HG03097 (cell line): ENCODE data around the gene OPRL1.

ENCODE experiments used
- ATAC-seq: cut with Tn5 transposase; IDR thresholded peaks from one replicate; pipeline ENCODE4 v1.9.1; 2021; ENCODE audit not compliant: unreplicated experiment, low FRiP score

OPRL1 gene

DNA sequence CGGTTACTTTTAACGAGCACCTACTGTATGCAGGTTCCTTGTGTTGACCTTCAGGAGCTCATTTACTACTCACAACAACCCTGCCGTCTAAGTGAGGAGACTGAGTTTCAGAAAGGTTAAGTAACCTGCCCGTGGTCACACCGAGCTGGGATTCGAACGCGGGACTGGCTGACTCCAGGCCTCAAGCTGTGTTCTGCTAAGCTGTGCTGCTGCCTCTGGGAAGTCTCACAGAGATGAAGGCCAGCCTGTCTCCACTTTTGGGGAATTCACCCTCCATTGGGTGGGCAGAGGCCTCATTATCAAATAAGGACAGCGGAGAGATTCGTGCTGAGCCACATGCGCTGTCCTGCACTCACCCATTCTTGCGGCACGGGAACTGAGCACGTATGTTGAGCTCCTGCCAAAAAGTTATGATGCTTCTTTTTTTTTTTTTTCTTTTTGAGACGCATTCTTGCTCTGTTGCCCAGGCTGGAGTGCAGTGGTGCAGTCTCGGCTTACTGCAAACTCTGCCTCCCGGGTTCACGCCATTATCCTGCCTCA, 58.5 kb downstream of the OPRL1 start:
- ATAC-seq = no peak

DNA sequence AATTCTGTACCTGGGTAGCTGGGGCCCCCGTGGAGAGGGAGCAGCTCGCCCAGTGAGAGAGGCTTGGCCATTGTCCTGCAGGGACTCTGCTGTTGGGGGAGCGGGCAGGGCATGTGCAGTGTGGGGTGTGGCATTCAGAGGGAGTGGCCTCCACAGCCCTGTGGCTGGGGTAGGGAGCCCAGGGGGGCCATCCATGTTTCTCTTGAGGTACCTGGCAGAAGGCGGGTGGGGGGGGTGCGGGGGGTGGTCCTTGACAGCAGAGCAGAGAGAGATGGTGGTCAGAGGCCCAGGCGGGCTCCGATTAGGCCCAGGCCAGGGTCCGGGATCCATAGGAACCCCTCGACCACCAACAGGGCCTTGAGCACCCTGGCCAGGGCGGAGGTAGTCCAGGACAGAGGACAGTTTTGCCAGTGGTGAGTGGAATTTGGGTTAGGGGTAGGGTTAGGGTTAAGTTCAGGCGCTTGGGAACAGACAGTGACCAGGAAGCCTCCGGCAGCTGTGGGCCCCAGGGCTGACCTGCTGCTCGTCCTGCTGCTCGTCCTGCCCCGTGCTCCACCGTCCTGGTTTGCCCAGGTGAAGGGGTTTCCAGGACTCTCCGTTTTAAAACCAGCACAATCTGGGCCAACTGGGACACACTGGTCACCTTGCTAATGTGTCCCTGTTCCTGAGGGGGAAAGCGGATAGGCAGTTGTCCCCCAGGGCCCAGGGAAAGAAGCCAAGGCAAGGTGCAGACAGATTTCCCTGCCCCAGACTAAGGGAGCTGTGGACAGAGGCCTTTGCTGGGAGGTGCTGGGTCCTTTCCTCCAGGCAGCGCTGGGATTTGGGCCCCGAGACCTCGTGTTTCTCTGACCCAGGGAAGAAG, 59.5 kb downstream of the OPRL1 start:
- no peak for ATAC-seq

DNA sequence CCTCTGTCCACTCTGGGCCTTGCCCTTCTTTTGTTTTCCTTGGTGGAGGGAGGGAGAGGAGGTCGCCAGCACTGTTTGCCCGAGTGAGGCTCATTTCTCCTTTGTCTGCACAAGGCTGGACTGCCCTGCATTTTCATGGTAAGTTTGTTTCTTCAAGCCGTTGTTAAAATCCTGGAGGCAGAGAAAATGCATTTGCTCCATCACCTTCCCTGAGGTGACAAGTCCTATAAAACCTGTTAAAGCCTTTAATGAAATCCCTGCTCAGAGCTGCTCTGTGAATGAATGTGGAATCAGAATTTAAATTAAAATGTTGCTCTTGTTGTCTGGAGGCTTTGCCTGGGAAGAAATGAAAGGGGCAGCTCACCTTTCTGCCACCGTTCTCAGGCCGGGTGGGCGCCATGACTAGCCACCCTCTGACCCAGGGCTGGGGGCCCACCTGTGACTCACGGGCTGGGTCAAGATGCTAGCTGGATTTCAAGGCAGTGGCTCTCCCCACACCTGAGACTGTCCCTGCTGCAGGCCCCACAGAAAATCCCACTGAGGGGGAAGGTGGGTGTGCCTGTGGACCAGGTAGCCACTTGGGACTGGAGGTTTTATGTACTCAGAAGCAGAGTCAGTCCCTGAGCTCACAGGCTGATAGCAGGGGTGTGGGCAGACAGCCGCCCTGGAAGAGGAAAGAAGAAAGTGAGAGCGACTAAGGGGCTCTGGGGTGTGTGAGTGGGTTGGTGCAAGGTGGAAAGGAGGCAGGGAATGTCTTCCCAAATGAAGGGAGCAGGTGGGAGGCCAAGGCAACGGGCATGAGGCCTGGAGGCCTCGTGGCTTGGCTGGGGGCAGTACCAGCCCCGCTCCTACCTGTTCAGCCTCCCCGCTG, 60.4 kb downstream of the OPRL1 start:
- no peak for ATAC-seq

DNA sequence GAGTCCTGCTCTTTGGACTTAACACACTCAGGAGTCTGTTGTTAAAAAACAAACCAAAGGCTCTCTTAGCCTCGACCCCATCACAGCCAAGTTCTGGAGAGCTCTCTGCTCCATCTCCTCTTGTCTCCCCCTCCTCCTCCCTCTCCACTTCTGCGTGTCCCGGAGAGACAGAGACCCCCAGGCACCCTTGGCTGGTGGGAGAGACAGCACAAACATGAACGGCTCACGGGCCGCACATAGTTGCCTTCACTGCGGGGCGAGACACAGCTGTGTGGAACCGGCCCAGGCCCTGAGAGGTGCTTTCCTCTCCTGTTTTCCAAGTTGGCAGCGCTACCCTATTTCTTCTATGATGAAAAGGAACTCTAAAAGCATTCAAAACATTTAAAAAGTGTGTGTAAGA, 61.1 kb downstream of the OPRL1 start:
- no peak for ATAC-seq

DNA sequence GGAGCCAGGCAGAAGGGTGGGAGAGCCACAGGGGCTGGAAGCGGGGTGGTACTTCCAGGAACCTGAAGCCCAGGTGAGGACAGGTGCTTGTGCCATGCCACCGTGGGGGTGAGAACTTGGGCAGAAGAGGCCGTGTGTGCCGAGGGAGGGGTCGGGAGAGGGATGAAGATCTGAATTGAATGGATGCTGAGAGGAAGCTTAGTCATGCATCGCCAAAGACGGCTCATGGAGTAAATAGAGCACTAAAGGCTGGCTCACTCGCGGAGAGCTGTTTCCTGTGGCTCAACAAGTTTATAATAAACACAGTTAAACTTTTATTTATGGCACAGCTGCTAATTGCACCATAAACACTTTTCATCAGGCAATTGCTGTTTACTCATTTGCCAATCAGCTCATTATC, 62.7 kb downstream of the OPRL1 start:
- no peak for ATAC-seq

DNA sequence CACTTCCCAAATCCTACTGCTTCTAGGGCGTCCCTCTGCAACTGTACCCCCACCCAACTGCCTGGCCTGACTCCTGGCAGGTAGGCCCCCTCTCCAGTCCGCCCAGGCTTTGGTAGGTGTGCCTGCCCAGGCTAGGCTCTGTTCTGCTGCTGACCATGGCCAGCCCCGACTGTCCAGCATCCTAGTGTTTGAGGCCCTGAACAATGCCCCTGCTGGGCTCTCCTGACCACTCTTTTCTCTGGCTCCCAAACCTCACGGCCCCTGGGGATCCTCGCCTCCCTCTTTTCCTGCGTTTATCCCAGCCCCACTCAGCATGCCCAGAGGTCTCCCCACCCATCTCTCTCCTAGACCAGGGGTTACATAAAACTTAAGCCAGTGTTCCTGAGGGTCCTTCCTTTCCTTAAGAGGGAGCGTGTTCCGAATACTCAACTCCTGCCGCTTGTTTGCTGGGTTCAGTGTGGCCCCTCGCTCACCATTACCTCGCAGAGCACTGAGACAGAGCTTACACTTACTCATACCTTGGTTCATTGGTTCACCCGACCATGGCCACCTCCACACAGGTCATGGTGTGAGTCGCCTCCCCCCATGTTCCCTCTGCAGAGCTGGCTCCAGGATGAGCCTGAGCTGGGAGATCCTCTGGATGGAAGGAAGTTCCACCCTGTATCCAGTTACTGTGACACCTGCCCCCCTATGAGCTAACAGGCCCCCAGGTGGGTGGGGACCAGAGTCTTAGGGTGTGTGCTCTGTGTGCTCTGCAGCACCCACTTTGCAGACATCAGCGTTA, 63.3 kb downstream of the OPRL1 start:
- ATAC-seq = no peak

DNA sequence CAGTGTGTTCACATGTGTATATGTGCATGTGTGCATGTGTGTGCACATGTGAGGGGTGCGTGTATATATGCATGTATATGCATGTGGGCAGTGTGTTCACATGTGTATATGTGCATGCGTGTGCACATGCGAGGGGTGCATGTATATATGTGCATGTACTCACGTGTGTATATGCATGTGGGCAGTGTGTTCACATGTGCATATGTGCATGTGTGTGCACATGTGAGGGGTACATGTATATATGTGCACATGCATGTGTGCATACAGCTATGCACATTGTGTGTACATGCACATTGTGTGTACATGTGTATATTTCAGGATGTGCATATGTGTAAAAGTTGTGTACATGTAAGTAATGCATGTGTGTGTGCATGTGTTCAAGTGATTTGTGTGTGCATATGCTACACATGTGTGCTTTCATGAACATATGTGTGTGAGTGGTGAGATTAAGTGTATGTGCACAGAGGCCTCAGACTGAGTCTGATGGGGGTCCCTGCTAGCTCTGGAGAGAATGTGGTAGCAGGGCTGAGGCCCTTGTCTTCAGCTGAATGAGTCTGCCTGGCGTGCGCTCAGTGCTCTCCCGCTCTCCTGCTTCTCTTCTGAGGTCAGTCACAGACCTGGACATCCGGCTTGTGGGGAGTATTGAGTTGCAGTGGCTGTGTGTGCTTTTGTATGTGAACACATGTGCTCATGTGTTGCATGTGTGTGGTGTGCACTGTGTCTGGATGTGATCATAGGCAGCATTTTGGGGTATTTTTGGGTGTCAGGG, 64.4 kb downstream of the OPRL1 start:
- ATAC-seq = no peak

DNA sequence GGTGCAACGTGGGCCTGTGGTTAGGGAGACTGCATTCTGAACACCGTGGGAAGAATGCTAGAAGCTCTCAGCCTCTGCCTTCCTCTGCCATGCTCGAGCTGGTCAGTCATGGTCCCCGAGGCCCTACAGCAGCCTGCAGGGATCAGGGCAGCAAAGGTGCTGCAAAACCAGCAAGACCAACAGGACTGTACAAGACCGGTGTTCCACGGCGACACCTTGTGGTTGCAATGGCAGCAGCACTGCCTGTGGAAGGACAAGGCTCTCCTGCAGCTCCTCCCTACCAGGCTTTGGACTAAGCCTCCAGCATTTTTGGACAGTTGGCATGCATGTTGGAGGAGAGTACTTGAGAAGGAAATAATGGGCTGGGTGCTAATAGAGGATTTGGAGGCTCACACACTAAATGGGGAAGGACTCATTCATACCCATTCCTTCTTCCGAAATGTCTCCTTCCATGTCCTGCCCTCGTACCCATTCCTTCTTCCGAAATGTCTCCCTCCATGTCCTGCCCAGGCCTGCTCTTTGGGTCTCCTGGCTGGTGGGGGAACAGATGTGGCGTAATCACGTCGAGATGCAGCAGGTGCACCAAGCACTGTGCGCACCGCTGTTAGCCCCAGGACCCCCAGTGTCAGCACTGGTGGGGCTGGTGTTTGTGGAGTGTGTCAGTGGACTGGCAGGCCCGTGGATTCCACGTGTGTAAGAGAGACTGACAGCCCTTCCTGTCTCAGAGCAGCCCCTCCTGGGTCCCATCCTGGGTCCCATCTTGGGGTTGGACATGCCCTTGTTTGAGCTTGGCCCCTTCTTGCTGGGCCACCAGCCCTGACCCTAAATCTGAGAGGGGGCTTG, 65.8 kb downstream of the OPRL1 start:
- no peak for ATAC-seq

DNA sequence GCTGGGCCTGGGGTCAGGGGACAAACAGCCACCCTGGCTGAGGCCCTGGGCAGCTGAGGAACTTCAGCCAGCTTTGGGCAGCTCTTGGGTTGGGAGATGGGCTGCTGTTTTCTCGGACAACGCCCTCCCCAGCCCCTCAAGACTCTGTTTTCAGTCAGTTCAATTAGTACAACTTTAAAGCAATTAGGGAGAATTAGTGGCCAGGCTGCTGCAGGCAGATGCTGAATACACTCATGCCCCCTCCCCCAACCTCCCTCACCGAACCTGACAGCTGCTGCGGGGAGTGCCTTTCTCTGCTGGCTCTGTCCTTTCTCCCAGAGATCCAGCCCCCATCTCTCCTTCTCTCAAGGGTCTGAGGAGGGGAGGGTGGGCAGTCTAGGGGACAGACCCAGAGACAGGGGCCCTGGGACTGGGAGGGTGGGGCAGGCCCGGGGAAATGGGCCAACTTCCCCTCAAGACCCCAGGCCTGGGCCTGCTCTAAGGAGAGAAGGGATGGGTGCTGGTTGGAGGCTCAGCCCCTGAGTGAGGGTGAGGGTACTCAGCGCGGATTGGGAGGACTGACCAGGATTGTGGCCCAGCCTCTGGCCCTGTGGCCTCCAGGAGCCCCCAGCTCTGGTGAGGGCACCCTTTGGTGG, 66.5 kb downstream of the OPRL1 start:
- no peak for ATAC-seq

DNA sequence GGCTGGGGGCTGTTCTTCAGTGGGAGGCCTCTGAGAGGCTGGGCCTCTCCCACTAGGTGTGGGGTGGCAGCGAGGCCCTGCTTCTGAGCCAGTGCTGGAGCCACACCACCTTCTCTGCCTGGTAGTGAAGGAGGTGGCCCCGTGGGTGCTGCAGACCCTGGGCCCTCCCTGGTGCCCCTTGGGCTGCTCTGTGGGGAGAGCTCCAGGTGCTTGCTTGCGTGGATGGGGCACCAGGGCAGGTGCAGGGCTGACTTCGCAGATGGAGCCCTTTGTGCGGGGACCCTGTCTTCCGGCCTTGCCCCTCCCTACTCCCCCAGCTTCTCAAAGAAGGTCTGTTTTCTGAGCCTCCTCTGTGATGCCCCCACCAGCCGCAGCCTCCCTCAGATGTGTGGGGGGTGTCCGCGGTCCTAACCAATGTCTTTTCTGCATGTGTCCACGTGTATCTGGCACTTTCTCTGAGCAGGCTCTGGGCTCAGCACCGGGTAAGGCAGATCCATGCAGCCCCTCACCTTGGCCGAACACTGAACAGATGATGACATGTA, 67.1 kb downstream of the OPRL1 start:
- no peak for ATAC-seq

DNA sequence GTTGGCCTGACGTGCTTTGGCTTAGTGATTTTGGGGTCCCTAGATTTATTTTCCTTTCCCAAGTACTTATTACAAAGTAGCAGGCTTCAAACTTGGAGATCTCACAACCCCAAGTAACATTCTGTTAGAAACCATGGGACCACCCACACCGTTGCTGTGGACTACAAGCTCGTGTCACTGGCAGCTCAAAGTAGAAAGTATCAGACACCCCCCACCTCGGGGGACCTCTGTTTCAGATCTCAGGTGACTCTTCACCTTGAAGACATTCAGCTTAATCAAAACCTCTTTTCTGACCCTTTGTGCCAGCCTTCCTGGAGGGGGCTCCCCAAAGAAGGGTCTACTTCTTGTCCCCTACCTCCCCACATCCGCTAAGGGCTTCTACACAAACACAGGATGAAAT, 68.7 kb downstream of the OPRL1 start:
- ATAC-seq = no peak

DNA sequence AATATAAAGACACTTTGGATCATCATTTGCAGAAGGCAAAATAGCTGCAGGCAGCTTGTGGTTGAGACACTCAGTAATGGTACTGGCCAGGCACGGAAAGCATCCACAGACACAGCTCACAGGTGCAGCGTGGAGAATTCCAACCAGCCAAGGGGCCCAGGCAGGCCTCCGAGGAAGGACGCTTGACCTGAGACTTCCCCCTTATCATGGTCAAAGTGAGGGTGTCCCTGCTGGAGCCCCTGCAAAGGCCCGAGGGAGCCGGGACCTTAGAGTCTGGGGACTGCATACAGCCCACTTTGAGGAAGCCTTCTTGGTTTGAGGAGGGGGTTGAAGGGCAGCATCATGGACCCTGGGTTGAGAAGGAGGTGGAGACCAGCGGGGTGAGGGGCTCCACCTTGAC, 69.3 kb downstream of the OPRL1 start:
- ATAC-seq = no peak

DNA sequence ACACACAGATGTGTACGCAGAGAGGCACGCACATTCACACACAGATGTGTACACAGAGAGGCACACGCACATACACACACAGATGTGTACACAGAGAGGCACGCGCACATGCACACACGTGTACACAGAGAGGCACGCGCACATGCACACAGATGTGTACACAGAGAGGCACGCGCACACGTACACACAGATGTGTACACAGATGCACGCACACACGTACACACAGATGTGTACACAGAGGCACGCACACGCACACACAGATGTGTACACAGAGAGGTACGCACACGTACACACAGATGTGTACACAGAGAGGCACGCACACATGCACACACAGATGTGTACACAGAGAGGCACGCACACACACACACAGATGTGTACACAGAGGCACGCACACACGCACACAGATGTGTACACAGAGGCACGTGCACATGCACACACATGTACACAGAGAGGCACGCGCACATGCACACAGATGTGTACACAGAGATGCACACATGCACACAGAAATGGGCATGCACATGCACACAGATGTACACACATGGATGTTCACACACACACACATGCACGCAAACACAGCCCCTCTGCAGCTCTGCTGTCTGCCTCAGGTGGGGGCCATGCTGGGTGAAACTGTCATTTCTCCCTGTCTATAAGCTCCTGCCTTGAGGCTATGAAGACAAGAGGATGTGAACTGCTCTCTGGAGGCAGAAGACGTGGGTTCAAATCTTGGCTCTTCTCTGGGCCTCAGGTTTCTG, 70.1 kb downstream of the OPRL1 start:
- ATAC-seq = no peak
